ENCODE results near the gene ADGRG6. TPM values are rescaled to one million over a fixed set of nuclear protein-coding genes. Genes with fewer than 3 reads are reported as not detected.

The ADGRG6 gene
- total and polyA plus RNA-seq, 2 donors (not counting 1 experiment from before 2014, with no cell fraction given) = 0.03 TPM; not detected in 1

DNA sequence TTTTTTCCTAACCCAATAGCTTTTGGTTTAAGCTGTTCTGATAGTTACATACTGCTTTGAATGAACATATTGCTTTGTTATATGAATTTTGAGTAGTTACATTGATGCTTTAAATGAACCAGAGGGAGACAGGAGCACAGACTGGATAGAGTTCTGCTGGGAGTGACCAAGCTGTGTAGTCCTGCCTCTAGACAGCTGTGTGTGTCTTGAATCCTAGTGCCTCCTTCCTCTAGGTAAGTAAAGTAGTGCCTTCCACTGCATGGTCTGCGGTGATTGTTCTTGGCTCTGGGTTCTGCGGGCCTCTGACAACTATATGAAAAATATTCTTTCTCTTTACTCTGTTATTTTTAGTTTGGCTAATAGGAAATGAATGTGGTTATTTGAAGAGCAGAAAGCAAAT lies 46.0 kb upstream of the ADGRG6 start:
- Mint-ChIP-seq H3K27ac (no peak overlapping the region), H3K4me3 (no peak overlapping the region), H3K9me3 (ENCODE audit: insufficient read depth) (no peaks in the 10 kb centered on the region), H3K27me3 (peaks cover 6% of the 10 kb centered on the region), H3K4me1 (peaks cover 4% of the 10 kb centered on the region)
- DNase-seq (no peak), ATAC-seq (ENCODE audit: low read depth) (no peak)
- Histone ChIP-seq H3K4me2 (replicated peaks; ENCODE audit: low read depth, low read length, poor library complexity, severe bottlenecking) (no peak overlapping the region), H2AFZ (ENCODE audit: insufficient read depth, low read depth, low read length, poor library complexity, severe bottlenecking) (no peak overlapping the region), H4K20me1 (ENCODE audit: control insufficient read depth, insufficient read depth, low read length, poor library complexity, severe bottlenecking) (no peaks in the 10 kb centered on the region), H3K79me2 (ENCODE audit: control insufficient read depth, insufficient read depth, low read length) (no peaks in the 10 kb centered on the region), H3K9ac (ENCODE audit: low read length) (no peak overlapping the region), H3K27ac (ENCODE audit: low read length in 2 of 2) (no peak overlapping the region), H3K27me3 (replicated peaks in 1 of 4; ENCODE audit: control extremely low read depth in 1 of 4, control insufficient read depth in 3 of 4, insufficient read depth in 4 of 4, low read length in 3 of 4) (no peaks in the 10 kb centered on the region), H3K36me3 (replicated peaks in 1 of 2; ENCODE audit: control extremely low read depth in 1 of 2, control insufficient read depth in 1 of 2, extremely low read depth in 1 of 2, insufficient read depth in 2 of 2, low read length in 1 of 2) (no peaks in the 10 kb centered on the region), H3K4me3 (ENCODE audit: control extremely low read depth in 1 of 5, extremely low read depth in 1 of 5, insufficient read depth in 1 of 5, low read depth in 2 of 5, low read length in 4 of 5) (no peak overlapping the region), H3K9me3 (ENCODE audit: control extremely low read depth in 1 of 3, control insufficient read depth in 2 of 3, insufficient read depth in 1 of 3, low read length in 2 of 3) (no peaks in the 10 kb centered on the region), H3K4me1 (ENCODE audit: control insufficient read depth in 2 of 2, insufficient read depth in 2 of 2, low read length in 2 of 2) (no peaks in the 10 kb centered on the region)
- TF ChIP-seq EZH2 (IDR thresholded peaks at IDR 0.05; ENCODE audit: borderline replicate concordance, insufficient read depth, low read depth, low read length, poor library complexity, severe bottlenecking) (no peak), CTCF (IDR thresholded peaks at IDR 0.05) (no peak)
- intact Hi-C loops (cut with micrococcal nuclease) = no loop called here
- ChIA-PET POLR2A (no interaction called here), CTCF (no interaction called here)
- WGBS (ENCODE audit: insufficient coverage) = no CpG with 5 or more reads among the region's 2 CpGs

DNA sequence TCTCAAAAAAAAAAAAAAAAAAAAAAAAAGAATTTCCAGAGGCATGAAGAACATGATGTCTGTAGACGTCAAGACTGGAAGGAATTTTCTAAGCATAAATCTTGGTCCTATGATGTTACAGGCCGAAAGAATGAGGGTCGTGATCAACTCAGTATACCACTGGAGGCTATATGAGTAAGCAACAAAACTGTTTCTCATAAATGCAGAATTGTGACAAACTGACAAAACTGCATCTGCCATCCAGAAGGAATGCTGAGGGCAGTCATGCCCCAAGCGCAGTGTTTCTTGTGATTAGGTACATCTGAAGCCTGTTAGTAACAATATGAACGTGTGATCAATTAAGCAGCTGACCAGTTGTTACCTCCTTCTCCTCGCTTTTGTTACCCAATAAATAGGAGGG lies 43.5 kb upstream of the ADGRG6 start:
- H3K4me3 Mint-ChIP-seq = no peak overlapping the region
- DNase-seq (no peak), ATAC-seq (ENCODE audit: low read depth) (no peak)
- WGBS (ENCODE audit: insufficient coverage) = 100% methylated on average over 5 of the region's 6 CpGs
- Histone ChIP-seq H3K4me1 (ENCODE audit: control insufficient read depth in 2 of 2, insufficient read depth in 2 of 2, low read length in 2 of 2) (no peaks in the 10 kb centered on the region), H3K27me3 (replicated peaks in 1 of 4; ENCODE audit: control extremely low read depth in 1 of 4, control insufficient read depth in 3 of 4, insufficient read depth in 4 of 4, low read length in 3 of 4) (no peaks in the 10 kb centered on the region), H3K9me3 (ENCODE audit: control extremely low read depth in 1 of 3, control insufficient read depth in 2 of 3, insufficient read depth in 1 of 3, low read length in 2 of 3) (no peaks in the 10 kb centered on the region), H2AFZ (ENCODE audit: insufficient read depth, low read depth, low read length, poor library complexity, severe bottlenecking) (no peak overlapping the region), H3K79me2 (ENCODE audit: control insufficient read depth, insufficient read depth, low read length) (no peaks in the 10 kb centered on the region), H4K20me1 (ENCODE audit: control insufficient read depth, insufficient read depth, low read length, poor library complexity, severe bottlenecking) (no peaks in the 10 kb centered on the region), H3K27ac (ENCODE audit: low read length in 2 of 2) (no peak overlapping the region), H3K4me2 (replicated peaks; ENCODE audit: low read depth, low read length, poor library complexity, severe bottlenecking) (no peak overlapping the region), H3K36me3 (replicated peaks in 1 of 2; ENCODE audit: control extremely low read depth in 1 of 2, control insufficient read depth in 1 of 2, extremely low read depth in 1 of 2, insufficient read depth in 2 of 2, low read length in 1 of 2) (no peaks in the 10 kb centered on the region), H3K9ac (ENCODE audit: low read length) (no peak overlapping the region), H3K4me3 (ENCODE audit: control extremely low read depth in 1 of 5, extremely low read depth in 1 of 5, insufficient read depth in 1 of 5, low read depth in 2 of 5, low read length in 4 of 5) (no peak overlapping the region)
- H3K9me3 Mint-ChIP-seq (ENCODE audit: insufficient read depth) = no peaks in the 10 kb centered on the region
- ChIA-PET POLR2A (no interaction called here), CTCF (no interaction called here)
- peaks cover 6% of the 10 kb centered on the region for H3K27me3 Mint-ChIP-seq
- intact Hi-C loops (cut with micrococcal nuclease) = no loop called here
- TF ChIP-seq EZH2 (IDR thresholded peaks at IDR 0.05; ENCODE audit: borderline replicate concordance, insufficient read depth, low read depth, low read length, poor library complexity, severe bottlenecking) (no peak), CTCF (IDR thresholded peaks at IDR 0.05) (no peak)
- H3K4me1 Mint-ChIP-seq = peaks cover 4% of the 10 kb centered on the region
- no peak overlapping the region for H3K27ac Mint-ChIP-seq

Data from B cell (primary cell).